Hematopoietic multipotent progenitor cell treated with erythropoietin and hydrocortisone succinate and interleukin-3 and kit ligand, for 17 days (in vitro differentiated cells): ENCODE results near the gene PRADC1.
"Not testable (repeated sequence)": the region's sequence is repeated elsewhere in the genome, so short reads cannot be mapped to it uniquely, and the experiment has no call there.

ENCODE experiments used
- DNase-seq: peaks from one replicate; pipeline ENCODE4 v3.0.0-alpha.2; 2015; ENCODE audit warnings: low spot score

PRADC1 gene

GRCh38 chr2:73202156-73203054 is 30.6 kb downstream of the PRADC1 start, which contains the start of gene NOTO:
Gene NOTO (plus strand): TSS chr2:73202574. CDS start chr2:73202667, 93 bp downstream.
- DNase-seq, result no peak

- DNase-seq, result not testable (repeated sequence)
Measured at GRCh38 chr2:73200281-73200680, 32.8 kb downstream of the PRADC1 start.

DNA sequence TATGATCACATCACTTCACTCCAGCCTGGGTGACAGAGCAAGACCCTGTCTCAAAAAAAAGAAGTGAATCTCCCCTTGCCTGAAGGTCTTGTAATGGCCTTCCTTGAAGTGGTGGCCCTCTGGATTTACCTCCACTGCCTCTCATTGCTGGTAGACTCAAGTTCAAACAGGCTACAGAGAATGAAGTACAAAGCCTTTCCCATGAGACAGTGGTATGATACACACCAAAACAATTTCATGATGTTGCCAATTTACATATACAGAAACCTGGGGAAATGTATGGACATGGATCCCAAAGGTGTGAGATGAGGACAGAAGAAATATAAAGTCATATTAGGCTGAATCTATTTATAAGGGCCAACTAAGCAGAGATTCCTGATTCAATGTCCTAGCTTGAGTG is 35.5 kb downstream of the PRADC1 start:
- DNase-seq, result no peak

GRCh38 chr2:73187549-73187948 is 45.5 kb downstream of the PRADC1 start:
- DNase-seq, result no peak

GRCh38 chr2:73185965-73186364 is 47.1 kb downstream of the PRADC1 start:
- DNase-seq, result no peak
